ENCODE measurements around the gene KANSL1. TPM values are rescaled to one million over a fixed set of nuclear protein-coding genes. Genes with fewer than 3 reads are reported as not detected.

The KANSL1 gene
- total and polyA plus RNA-seq, 4 donors = 16.2 to 189 (median 47.4) TPM

- DNase-seq (no peak), ATAC-seq (ENCODE audit: insufficient read depth, low FRiP score) (no peak)
- Histone ChIP-seq H3K4me1 (ENCODE audit: control insufficient read depth in 5 of 5, insufficient read depth in 5 of 5, low read length in 5 of 5) (no peaks in the 10 kb centered on the region), H3K27me3 (ENCODE audit: control insufficient read depth in 3 of 3, insufficient read depth in 3 of 3, low read length in 2 of 3) (no peaks in the 10 kb centered on the region), H3K27ac (ENCODE audit: low read depth in 1 of 2, low read length in 1 of 2) (peak overlapping the region in 1 of 2 donors; percentile 13), H3K9me3 (ENCODE audit: control insufficient read depth in 4 of 4, insufficient read depth in 3 of 4, low read length in 3 of 4) (no peaks in the 10 kb centered on the region), H3K9ac (ENCODE audit: insufficient read depth in 1 of 2, low read length in 2 of 2) (no peak overlapping the region), H3K4me3 (no peak overlapping the region), H3K36me3 (ENCODE audit: control insufficient read depth in 4 of 4, insufficient read depth in 4 of 4, low read length in 4 of 4) (peaks cover 10 to 40% (median 24%) of the 10 kb centered on the region in 4 donors)
- TF ChIP-seq, protein P1, sequence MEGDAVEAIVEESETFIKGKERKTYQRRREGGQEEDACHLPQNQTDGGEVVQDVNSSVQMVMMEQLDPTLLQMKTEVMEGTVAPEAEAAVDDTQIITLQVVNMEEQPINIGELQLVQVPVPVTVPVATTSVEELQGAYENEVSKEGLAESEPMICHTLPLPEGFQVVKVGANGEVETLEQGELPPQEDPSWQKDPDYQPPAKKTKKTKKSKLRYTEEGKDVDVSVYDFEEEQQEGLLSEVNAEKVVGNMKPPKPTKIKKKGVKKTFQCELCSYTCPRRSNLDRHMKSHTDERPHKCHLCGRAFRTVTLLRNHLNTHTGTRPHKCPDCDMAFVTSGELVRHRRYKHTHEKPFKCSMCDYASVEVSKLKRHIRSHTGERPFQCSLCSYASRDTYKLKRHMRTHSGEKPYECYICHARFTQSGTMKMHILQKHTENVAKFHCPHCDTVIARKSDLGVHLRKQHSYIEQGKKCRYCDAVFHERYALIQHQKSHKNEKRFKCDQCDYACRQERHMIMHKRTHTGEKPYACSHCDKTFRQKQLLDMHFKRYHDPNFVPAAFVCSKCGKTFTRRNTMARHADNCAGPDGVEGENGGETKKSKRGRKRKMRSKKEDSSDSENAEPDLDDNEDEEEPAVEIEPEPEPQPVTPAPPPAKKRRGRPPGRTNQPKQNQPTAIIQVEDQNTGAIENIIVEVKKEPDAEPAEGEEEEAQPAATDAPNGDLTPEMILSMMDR (IDR thresholded peaks at IDR 0.05; ENCODE audit: control extremely low read depth, extremely low read depth) = no peak
- WGBS, 2 donors = 51 to 74% methylated on average over 12 of the region's 12 CpGs
Measured at GRCh38 chr17:46027048-46027975, 165.9 kb downstream of the KANSL1 start.

GRCh38 chr17:46026166-46027047 is 166.8 kb downstream of the KANSL1 start:
- Histone ChIP-seq H3K27me3 (ENCODE audit: control insufficient read depth in 3 of 3, insufficient read depth in 3 of 3, low read length in 2 of 3) (no peaks in the 10 kb centered on the region), H3K4me1 (ENCODE audit: control insufficient read depth in 5 of 5, insufficient read depth in 5 of 5, low read length in 5 of 5) (no peaks in the 10 kb centered on the region), H3K4me3 (no peak overlapping the region), H3K9me3 (ENCODE audit: control insufficient read depth in 4 of 4, insufficient read depth in 3 of 4, low read length in 3 of 4) (no peaks in the 10 kb centered on the region), H3K27ac (ENCODE audit: low read depth in 1 of 2, low read length in 1 of 2) (no peak overlapping the region), H3K36me3 (ENCODE audit: control insufficient read depth in 4 of 4, insufficient read depth in 4 of 4, low read length in 4 of 4) (peaks cover 3 to 32% (median 19%) of the 10 kb centered on the region in 4 donors), H3K9ac (ENCODE audit: insufficient read depth in 1 of 2, low read length in 2 of 2) (no peak overlapping the region)
- ATAC-seq (ENCODE audit: insufficient read depth, low FRiP score) (no peak), DNase-seq (no peak)
- WGBS, 2 donors = 48 to 75% methylated on average over 17 of the region's 17 CpGs
- TF ChIP-seq, protein P1 (IDR thresholded peaks at IDR 0.05; ENCODE audit: control extremely low read depth, extremely low read depth) = no peak

GRCh38 chr17:46025510-46026165 is 167.6 kb downstream of the KANSL1 start:
- Histone ChIP-seq H3K27me3 (ENCODE audit: control insufficient read depth in 3 of 3, insufficient read depth in 3 of 3, low read length in 2 of 3) (no peaks in the 10 kb centered on the region), H3K27ac (ENCODE audit: low read depth in 1 of 2, low read length in 1 of 2) (no peak overlapping the region), H3K4me1 (ENCODE audit: control insufficient read depth in 5 of 5, insufficient read depth in 5 of 5, low read length in 5 of 5) (no peaks in the 10 kb centered on the region), H3K9ac (ENCODE audit: insufficient read depth in 1 of 2, low read length in 2 of 2) (no peak overlapping the region), H3K36me3 (ENCODE audit: control insufficient read depth in 4 of 4, insufficient read depth in 4 of 4, low read length in 4 of 4) (peaks cover 3 to 26% (median 15%) of the 10 kb centered on the region in 4 donors), H3K9me3 (ENCODE audit: control insufficient read depth in 4 of 4, insufficient read depth in 3 of 4, low read length in 3 of 4) (no peaks in the 10 kb centered on the region), H3K4me3 (no peak overlapping the region)
- no peak for ATAC-seq (ENCODE audit: insufficient read depth, low FRiP score)
- no peak for DNase-seq
- TF ChIP-seq, protein P1 (IDR thresholded peaks at IDR 0.05; ENCODE audit: control extremely low read depth, extremely low read depth) = no peak
- 86 to 89% methylated on average over 8 of the region's 8 CpGs for WGBS, 2 donors
